ENCODE measurements around the gene CHMP4B.

DNA sequence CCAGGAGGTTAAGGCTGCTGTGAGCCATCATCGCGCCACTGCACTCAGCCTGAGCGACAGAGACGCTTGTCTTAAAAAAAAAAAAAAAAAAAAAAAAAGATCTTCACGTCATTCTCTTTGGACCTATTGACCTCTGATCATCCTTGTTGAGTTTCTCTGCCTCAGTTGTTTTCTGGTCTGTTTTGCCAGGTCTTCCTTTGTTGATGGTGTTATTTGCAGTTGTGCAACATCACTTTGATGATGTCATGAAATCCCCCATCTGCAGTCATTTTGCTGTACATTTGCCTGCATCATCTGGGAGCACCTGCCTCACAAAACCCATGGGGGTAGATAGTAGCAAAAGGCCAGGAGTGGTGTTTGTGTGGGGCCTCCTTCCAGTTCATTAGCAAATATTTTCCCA is 39.2 kb upstream of the CHMP4B start:
- TF ChIP-seq ZC3H10 (CRISPR knock-in tag; IDR thresholded peaks at IDR 0.05) = no peak
- no peak for TF ChIP-seq GLIS3 (CRISPR knock-in tag; IDR thresholded peaks at IDR 0.05)
- TF ChIP-seq ZNF70 (CRISPR knock-in tag; IDR thresholded peaks at IDR 0.05) = no peak
- TF ChIP-seq CSRNP3 (CRISPR knock-in tag; IDR thresholded peaks at IDR 0.05) = no peak
- TF ChIP-seq ARNTL (CRISPR knock-in tag; IDR thresholded peaks at IDR 0.05; ENCODE audit: borderline replicate concordance, low read depth) = no peak
- no peak for TF ChIP-seq RARB (CRISPR knock-in tag; IDR thresholded peaks at IDR 0.05)
- TF ChIP-seq ZNF8 (CRISPR knock-in tag; IDR thresholded peaks at IDR 0.05) = no peak
- TF ChIP-seq ZFP3 (CRISPR knock-in tag; IDR thresholded peaks at IDR 0.05) = no peak
- TF ChIP-seq SNAI2 (CRISPR knock-in tag; IDR thresholded peaks at IDR 0.05) = no peak
- no peak for TF ChIP-seq BACH2 (CRISPR knock-in tag; IDR thresholded peaks at IDR 0.05; ENCODE audit: borderline replicate concordance)
- no peak for TF ChIP-seq ZFP30 (CRISPR knock-in tag; IDR thresholded peaks at IDR 0.05)
